GM12878 (cell line): ENCODE measurements around the gene PLD3. TPM values are rescaled to one million over a fixed set of nuclear protein-coding genes. Genes with fewer than 3 reads are reported as not detected.

Experiments used
- ATAC-seq: fragments of 200-7000 bp; cut with Tn5 transposase; 3 replicates; pipeline ENCODE4 v1.9.1; 2020; ENCODE audit warnings: mild to moderate bottlenecking, moderate library complexity
- BruUV-seq: library from RNA; stranded (reverse); fragments of 400-500 nt; replicated peaks from 2 replicates; lab custom pipeline; 2021; lab: Mats Ljungman, UMichigan
- CTCF ChIA-PET: fragments of 300-600 bp; sonication (Branson Sonifier 250); formaldehyde crosslinking; extraction: SDS; loops from one replicate; lab custom pipeline; 2021; ENCODE audit warnings: inconsistent platforms; lab: Yijun Ruan, JAX
- POLR2A ChIA-PET: fragments of 350-600 bp; formaldehyde crosslinking; extraction: SDS; loops from one replicate; lab custom pipeline; 2021; ENCODE audit warnings: inconsistent platforms; lab: Charles Lee
- RAD21 ChIA-PET: fragments of 300-600 bp; sonication (Branson Sonifier 250); formaldehyde crosslinking; loops from one replicate; lab custom pipeline; 2023; ENCODE audit warnings: antibody characterized with exemption; ENCODE audit not compliant: unreplicated experiment; lab: Charles Lee
- SMC1A ChIA-PET: fragments of 300-600 bp; sonication (Branson Sonifier 250); formaldehyde crosslinking; loops from one replicate; lab custom pipeline; 2023; ENCODE audit not compliant: unreplicated experiment, uncharacterized antibody; lab: Charles Lee
- DNase-seq: peaks from one replicate; pipeline ENCODE4 v3.0.0-alpha.2; 2011; ENCODE audit warnings: low read depth, low spot score
- FAIRE-seq: peaks from 3 replicates; lab custom pipeline; 2011; peaks lifted over from hg19 to GRCh38; lab: Jason Lieb, UNC
- H2AFZ ChIP-seq: 2 replicates; pipeline ENCODE4 v1.6.0; 2011; ENCODE audit warnings: low read depth, low read length, control low read depth; ENCODE audit not compliant: control insufficient read depth
- H3K27ac ChIP-seq: 2 replicates; pipeline ENCODE4 v1.5.1; 2011; ENCODE audit warnings: control low read depth; ENCODE audit not compliant: control insufficient read depth, insufficient read depth
- H3K27me3 ChIP-seq, 2 experiments: replicated peaks in 1 of 2; 2 replicates each; pipeline versions ENCODE4 v1.6.0 to v1.6.1; 2011; ENCODE audit warnings: low read length in 1 of 2; ENCODE audit not compliant: control insufficient read depth in 2 of 2, insufficient read depth in 2 of 2
- H3K36me3 ChIP-seq, 2 experiments: 2 replicates each; pipeline ENCODE4 v1.5.1; 2011; ENCODE audit warnings: low read length in 1 of 2; ENCODE audit not compliant: control insufficient read depth in 2 of 2, insufficient read depth in 2 of 2
- H3K4me1 ChIP-seq: 2 replicates; pipeline ENCODE4 v1.6.1; 2011; ENCODE audit warnings: mild to moderate bottlenecking, low read length, moderate library complexity, mixed read lengths; ENCODE audit not compliant: control insufficient read depth, insufficient read depth
- H3K4me2 ChIP-seq: 2 replicates; pipeline ENCODE4 v1.6.0; 2011; ENCODE audit warnings: control low read depth; ENCODE audit not compliant: control insufficient read depth, insufficient read depth
- H3K4me3 ChIP-seq: fragments of 200-600 bp; sonication (generic); 2 replicates; pipeline ENCODE4 v1.5.1; 2016
- H3K79me2 ChIP-seq: 2 replicates; pipeline ENCODE4 v1.6.0; 2011; ENCODE audit warnings: low read length; ENCODE audit not compliant: control insufficient read depth, insufficient read depth
- H3K9ac ChIP-seq: 2 replicates; pipeline ENCODE4 v1.8.0; 2011; ENCODE audit warnings: low read length, control low read depth, mixed read lengths; ENCODE audit not compliant: control insufficient read depth, insufficient read depth
- H3K9me3 ChIP-seq: replicated peaks from 3 replicates; pipeline ENCODE4 v1.5.1; 2011; ENCODE audit warnings: mild to moderate bottlenecking, low read length; ENCODE audit not compliant: control insufficient read depth, insufficient read depth
- H4K20me1 ChIP-seq: 2 replicates; pipeline ENCODE4 v1.6.0; 2011; ENCODE audit not compliant: control insufficient read depth, insufficient read depth
- CHD2 ChIP-seq: IDR thresholded peaks from 2 replicates; pipeline ENCODE4 v1.6.1; 2011; ENCODE audit warnings: low read depth, low read length, improper control_type of control experiment, borderline replicate concordance
- CREB1 ChIP-seq: IDR thresholded peaks from 2 replicates; pipeline ENCODE4 v1.6.1; 2012; ENCODE audit warnings: low read depth, mild to moderate bottlenecking, inconsistent platforms
- EED ChIP-seq: sonication (generic); IDR thresholded peaks from 2 replicates; pipeline ENCODE4 v1.6.1; 2016; ENCODE audit warnings: antibody characterized with exemption, low read depth
- HDAC2 ChIP-seq: fragments of 200-600 bp; sonication (generic); IDR thresholded peaks from 2 replicates; pipeline ENCODE4 v1.6.1; 2017
- JUND ChIP-seq: IDR thresholded peaks from 2 replicates; pipeline ENCODE4 v1.6.1; 2012; ENCODE audit warnings: low read depth, mild to moderate bottlenecking, low read length, improper control_type of control experiment, moderate library complexity
- KDM1A ChIP-seq: fragments of 200-600 bp; sonication (generic); IDR thresholded peaks from 2 replicates; pipeline ENCODE4 v1.6.1; 2016; ENCODE audit warnings: borderline replicate concordance
- REST ChIP-seq: IDR thresholded peaks from 2 replicates; pipeline ENCODE4 v1.6.1; 2012; ENCODE audit warnings: mild to moderate bottlenecking, low read depth, low read length
- SUZ12 ChIP-seq: fragments of 200-600 bp; sonication (generic); IDR thresholded peaks from one replicate; pipeline ENCODE4 v1.6.1; 2018; ENCODE audit warnings: antibody characterized with exemption, mild to moderate bottlenecking; ENCODE audit not compliant: unreplicated experiment
- ZBTB4 ChIP-seq: fragments of 450-650 bp; formaldehyde crosslinking; IDR thresholded peaks from 2 replicates; pipeline ENCODE4 v1.4.0; 2022; ENCODE audit warnings: mild to moderate bottlenecking, moderate library complexity
- ZNF217 ChIP-seq: fragments of 450-650 bp; IDR thresholded peaks from 2 replicates; pipeline ENCODE4 v1.6.1; 2017; ENCODE audit warnings: antibody characterized with exemption, mild to moderate bottlenecking
- WGBS: methylation state at CpG from one replicate; pipeline ENCODE4 v1.1.6; 2016; ENCODE audit warnings: low lambda C conversion rate; ENCODE audit not compliant: insufficient replicate concordance, insufficient coverage; ENCODE audit errors: missing lambda C conversion rate; 5-methylcytosine and 5-hydroxymethylcytosine counted together
- in situ Hi-C: fragments of 300-500 bp; cut with MboI; formaldehyde crosslinking; loops from 9 replicates; pipeline ENCODE4 v1.14.3; 2018; ENCODE audit warnings: mixed read lengths
- intact Hi-C: fragments of 100-400 bp; cut with micrococcal nuclease; formaldehyde crosslinking; loops from one replicate; pipeline ENCODE4 v1.14.2; 2022; ENCODE audit not compliant: unreplicated experiment
- polyA plus RNA-seq, 11 experiments: library from polyadenylated mRNA; depleted of rRNA in 4 of 11; unstranded in 6 of 11; stranded (reverse) in 5 of 11; fragments of >200 nt; fragmentation: Nextera tagmentation in 4 of 11; fragmentation: Illumina TruSeq in 1 of 11; extraction: Ambion mirVana in 4 of 11; extraction: Trizol in 1 of 11; gene quantifications; 1 replicate in 1 of 11; 2 replicates in 10 of 11; pipeline versions ENCODE4 v1.2.1 to v1.2.3, GENCODE V29; 2011 to 2016; ENCODE audit warnings: inconsistent platforms in 2 of 11, missing spikeins in 2 of 11, low read depth in 1 of 11
- total RNA-seq, 4 experiments: library from RNA; depleted of rRNA in 3 of 4; stranded (reverse); fragments of >200 nt in 3 of 4; fragmentation: Illumina TruSeq in 1 of 4; extraction: Trizol in 1 of 4; gene quantifications; 2 replicates each; pipeline versions ENCODE4 v1.2.1 to v1.2.3, GENCODE V29; 2013 to 2021

The PLD3 gene
- total and polyA plus RNA-seq, 10 of the 15 experiments (the other 5 are each of a cell fraction or from before 2014, with no cell fraction given): 1.3 to 134 (median 72.7) TPM

GRCh38 chr19:40321076-40321475 lies 27.4 kb upstream of the PLD3 start:
- ChIA-PET RAD21 (no interaction called here), CTCF (no interaction called here), SMC1A (no interaction called here), POLR2A (no interaction called here)
- DNase-seq (no peak), ATAC-seq (no peak), FAIRE-seq (no peak)
- Histone ChIP-seq H3K4me1 (no peaks in the 10 kb centered on the region), H3K4me3 (no peak overlapping the region), H3K36me3 (peaks cover 21 to 25% of the 10 kb centered on the region in 2 experiments; a peak in 3 of 4 replicates), H3K27ac (no peak overlapping the region), H3K9ac (no peak overlapping the region), H3K4me2 (no peak overlapping the region), H3K79me2 (no peaks in the 10 kb centered on the region), H3K27me3 (no peaks in the 10 kb centered on the region), H4K20me1 (no peaks in the 10 kb centered on the region), H3K9me3 (no peaks in the 10 kb centered on the region), H2AFZ (no peak overlapping the region)
- no TSS peak for BruUV-seq
- 93% methylated on average over 14 of the region's 18 CpGs for WGBS
- TF ChIP-seq ZNF217: no peak
- in situ Hi-C loops (no loop called here), intact Hi-C loops (no loop called here)

GRCh38 chr19:40321566-40322270 lies 26.8 kb upstream of the PLD3 start:
- Histone ChIP-seq H3K36me3 (peaks cover 21 to 27% of the 10 kb centered on the region in 2 experiments; a peak in 3 of 4 replicates), H3K9me3 (no peaks in the 10 kb centered on the region), H3K9ac (no peak overlapping the region), H2AFZ (no peak overlapping the region), H3K4me2 (no peak overlapping the region), H3K79me2 (no peaks in the 10 kb centered on the region), H4K20me1 (no peaks in the 10 kb centered on the region), H3K4me1 (no peaks in the 10 kb centered on the region), H3K27me3 (no peaks in the 10 kb centered on the region), H3K27ac (no peak overlapping the region), H3K4me3 (no peak overlapping the region)
- SMC1A ChIA-PET: no interaction called here
- DNase-seq (no peak), ATAC-seq (no peak), FAIRE-seq (no peak)
- CTCF ChIA-PET: no interaction called here
- 96% methylated on average over 27 of the region's 27 CpGs for WGBS
- in situ Hi-C loops (no loop called here), intact Hi-C loops (no loop called here)
- RAD21 ChIA-PET: no interaction called here
- POLR2A ChIA-PET: no interaction called here
- BruUV-seq: no TSS peak
- TF ChIP-seq HDAC2: no peak
- no peak for TF ChIP-seq KDM1A
- no peak for TF ChIP-seq REST
- no peak for TF ChIP-seq ZBTB4 (CRISPR knock-in tag)
- TF ChIP-seq EED: no peak
- TF ChIP-seq CHD2: no peak
- no peak for TF ChIP-seq SUZ12
- no peak for TF ChIP-seq CREB1
- no peak for TF ChIP-seq JUND
